ENCODE measurements around the gene FMNL2. TPM values are rescaled to one million over a fixed set of nuclear protein-coding genes. Genes with fewer than 3 reads are reported as not detected.
A peak's percentile ranks its signal among the peaks of the same experiment; 100 is the strongest.

FMNL2 gene
- total and polyA plus RNA-seq, 2 of the 4 experiments (the other 2 are of a cell fraction), result 10.9 to 11.4 TPM

GRCh38 chr2:152348388-152348787 lies 13.4 kb downstream of the FMNL2 start:
- Histone ChIP-seq H3K36me3 (ENCODE audit: control insufficient read depth, insufficient read depth, low read length) (no peaks in the 10 kb centered on the region), H2BK20ac (ENCODE audit: low read depth, low read length) (no peak overlapping the region), H3K27me3 (ENCODE audit: control insufficient read depth, insufficient read depth, low read length) (no peaks in the 10 kb centered on the region), H2BK120ac (ENCODE audit: low read depth, low read length) (no peak overlapping the region), H2BK5ac (ENCODE audit: low read depth, low read length, poor library complexity, severe bottlenecking) (no peak overlapping the region), H4K91ac (ENCODE audit: insufficient read depth, low read depth, low read length) (no peak overlapping the region), H4K20me1 (ENCODE audit: insufficient read depth, low read length) (peaks cover 4% of the 10 kb centered on the region; the same call in 1 of the 2 replicates), H3K27ac (ENCODE audit: insufficient read depth, low read length) (no peak overlapping the region), H3K79me1 (ENCODE audit: low read depth in 1 of 2, low read length in 2 of 2) (peaks cover 24 to 29% of the 10 kb centered on the region in 2 experiments), H2BK15ac (ENCODE audit: low read depth, low read length) (no peak overlapping the region), H3K23ac (ENCODE audit: low read depth, low read length) (no peak overlapping the region), H3K4ac (ENCODE audit: low read depth, low read length) (no peak overlapping the region), H2AFZ (replicated peaks; ENCODE audit: low read length, poor library complexity) (no peak overlapping the region), H2AK5ac (ENCODE audit: low read depth, low read length) (no peak overlapping the region), H3K4me3 (ENCODE audit: insufficient read depth, low read depth, low read length) (no peak overlapping the region), H3K4me2 (ENCODE audit: low read depth, low read length) (no peak overlapping the region), H4K8ac (ENCODE audit: low read depth in 2 of 2, low read length in 2 of 2) (no peak overlapping the region), H3K9me3 (ENCODE audit: control insufficient read depth, insufficient read depth, low read length) (no peaks in the 10 kb centered on the region), H4K5ac (ENCODE audit: low read depth, low read length) (no peak overlapping the region), H3K18ac (ENCODE audit: low read depth, low read length) (no peak overlapping the region), H3K4me1 (ENCODE audit: control insufficient read depth, insufficient read depth, low read length) (no peaks in the 10 kb centered on the region), H3K56ac (ENCODE audit: extremely low read depth, insufficient read depth, low read length) (no peak overlapping the region), H3K14ac (replicated peaks; ENCODE audit: low read depth, low read length) (no peak overlapping the region), H3K9me1 (ENCODE audit: insufficient read depth, low read length) (no peaks in the 10 kb centered on the region), H2AK9ac (replicated peaks; ENCODE audit: low read depth, low read length, poor library complexity) (no peak overlapping the region), H3K9ac (ENCODE audit: low read depth, low read length) (no peak overlapping the region)
- ChIA-PET POLR2A (ENCODE audit: unreplicated experiment) (no interaction called here), CTCF (no interaction called here)
- no peak for ATAC-seq (ENCODE audit: low read depth)
- TF ChIP-seq CEBPB (IDR thresholded peaks at IDR 0.05; ENCODE audit: low read depth, low read length), result peak; percentile 22; the same call in 1 of the 2 replicates
- no peak for TF ChIP-seq SMC3 (IDR thresholded peaks at IDR 0.05; ENCODE audit: low read depth, low read length)
- dilution Hi-C loops (cut with HindIII; ENCODE audit: low sequenced_read_pairs, unreplicated experiment) (no loop called here), in situ Hi-C loops (cut with MboI; ENCODE audit: low sequenced_read_pairs) (no loop called here), intact Hi-C loops (cut with micrococcal nuclease) (no loop called here)
- no TSS peak for BruUV-seq (replicated peaks)
- peak; percentile 10 for DNase-seq
- no CpG with 5 or more reads among the region's 3 CpGs for WGBS, 2 experiments (ENCODE audit: extremely low coverage in 2 of 2, insufficient read length in 1 of 2)

All from IMR-90 (cell line).